Epithelial cell of esophagus (primary cell): ENCODE data around the gene SMARCB1.

ENCODE experiments used
- DNase-seq: peaks from one replicate; pipeline ENCODE4 v3.0.0; 2010; ENCODE audit warnings: low read depth
- H3K4me3 ChIP-seq: 2 replicates; pipeline ENCODE4 v1.5.1; 2011; ENCODE audit warnings: mild to moderate bottlenecking, low read length, control low read depth
- TF ChIP-seq, protein P1 (sequence below): IDR thresholded peaks from 2 replicates; pipeline ENCODE4 v1.5.1; 2011; ENCODE audit warnings: low read depth, mild to moderate bottlenecking, low read length, control low read depth, inconsistent platforms; ENCODE audit not compliant: insufficient read depth; ENCODE audit errors: missing control alignments

SMARCB1 gene

DNA sequence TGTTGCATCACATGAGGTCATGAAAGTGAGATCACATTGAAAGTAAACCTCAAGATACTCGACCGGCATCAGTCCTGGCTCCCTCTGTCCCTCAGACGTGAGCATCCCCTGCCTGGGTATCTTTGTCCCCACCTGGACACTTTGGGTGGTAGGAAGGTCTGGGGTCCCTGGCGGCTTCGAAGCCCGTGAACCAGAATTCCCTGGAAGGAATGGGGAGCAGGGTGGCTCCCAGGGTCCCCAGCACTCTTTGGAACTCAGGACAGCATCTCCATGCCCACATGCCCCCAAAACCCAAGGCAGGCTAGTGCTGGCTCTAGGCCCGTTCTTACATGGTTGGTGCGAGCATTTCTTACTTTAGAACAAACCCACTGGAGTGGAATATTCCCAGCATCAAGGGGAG is 44.5 kb downstream of the SMARCB1 start:
- no peak overlapping the region for H3K4me3 ChIP-seq
- TF ChIP-seq, protein P1, sequence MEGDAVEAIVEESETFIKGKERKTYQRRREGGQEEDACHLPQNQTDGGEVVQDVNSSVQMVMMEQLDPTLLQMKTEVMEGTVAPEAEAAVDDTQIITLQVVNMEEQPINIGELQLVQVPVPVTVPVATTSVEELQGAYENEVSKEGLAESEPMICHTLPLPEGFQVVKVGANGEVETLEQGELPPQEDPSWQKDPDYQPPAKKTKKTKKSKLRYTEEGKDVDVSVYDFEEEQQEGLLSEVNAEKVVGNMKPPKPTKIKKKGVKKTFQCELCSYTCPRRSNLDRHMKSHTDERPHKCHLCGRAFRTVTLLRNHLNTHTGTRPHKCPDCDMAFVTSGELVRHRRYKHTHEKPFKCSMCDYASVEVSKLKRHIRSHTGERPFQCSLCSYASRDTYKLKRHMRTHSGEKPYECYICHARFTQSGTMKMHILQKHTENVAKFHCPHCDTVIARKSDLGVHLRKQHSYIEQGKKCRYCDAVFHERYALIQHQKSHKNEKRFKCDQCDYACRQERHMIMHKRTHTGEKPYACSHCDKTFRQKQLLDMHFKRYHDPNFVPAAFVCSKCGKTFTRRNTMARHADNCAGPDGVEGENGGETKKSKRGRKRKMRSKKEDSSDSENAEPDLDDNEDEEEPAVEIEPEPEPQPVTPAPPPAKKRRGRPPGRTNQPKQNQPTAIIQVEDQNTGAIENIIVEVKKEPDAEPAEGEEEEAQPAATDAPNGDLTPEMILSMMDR, result no peak
- no peak for DNase-seq

DNA sequence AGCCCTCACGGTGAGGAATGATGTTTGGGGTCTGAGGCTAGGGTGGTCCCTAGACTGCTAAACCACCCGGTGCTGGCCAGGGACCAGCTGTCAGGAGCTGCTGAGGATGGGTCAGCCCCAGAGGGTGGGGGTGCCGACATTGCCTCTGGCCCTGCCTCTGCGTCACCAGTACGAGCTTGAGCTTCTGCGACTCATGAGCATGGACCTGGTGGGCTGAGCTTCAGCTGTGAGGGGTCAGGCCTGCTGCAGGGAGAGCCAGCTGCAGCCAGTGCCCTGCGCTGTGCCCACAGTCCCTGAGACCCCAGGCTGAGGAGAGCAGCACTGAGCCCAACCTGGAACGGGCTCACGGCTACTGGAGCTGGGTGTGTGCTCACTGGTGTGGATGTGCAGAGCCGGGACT is 45.0 kb downstream of the SMARCB1 start:
- TF ChIP-seq, protein P1, result no peak
- no peak for DNase-seq
- no peak overlapping the region for H3K4me3 ChIP-seq

DNA sequence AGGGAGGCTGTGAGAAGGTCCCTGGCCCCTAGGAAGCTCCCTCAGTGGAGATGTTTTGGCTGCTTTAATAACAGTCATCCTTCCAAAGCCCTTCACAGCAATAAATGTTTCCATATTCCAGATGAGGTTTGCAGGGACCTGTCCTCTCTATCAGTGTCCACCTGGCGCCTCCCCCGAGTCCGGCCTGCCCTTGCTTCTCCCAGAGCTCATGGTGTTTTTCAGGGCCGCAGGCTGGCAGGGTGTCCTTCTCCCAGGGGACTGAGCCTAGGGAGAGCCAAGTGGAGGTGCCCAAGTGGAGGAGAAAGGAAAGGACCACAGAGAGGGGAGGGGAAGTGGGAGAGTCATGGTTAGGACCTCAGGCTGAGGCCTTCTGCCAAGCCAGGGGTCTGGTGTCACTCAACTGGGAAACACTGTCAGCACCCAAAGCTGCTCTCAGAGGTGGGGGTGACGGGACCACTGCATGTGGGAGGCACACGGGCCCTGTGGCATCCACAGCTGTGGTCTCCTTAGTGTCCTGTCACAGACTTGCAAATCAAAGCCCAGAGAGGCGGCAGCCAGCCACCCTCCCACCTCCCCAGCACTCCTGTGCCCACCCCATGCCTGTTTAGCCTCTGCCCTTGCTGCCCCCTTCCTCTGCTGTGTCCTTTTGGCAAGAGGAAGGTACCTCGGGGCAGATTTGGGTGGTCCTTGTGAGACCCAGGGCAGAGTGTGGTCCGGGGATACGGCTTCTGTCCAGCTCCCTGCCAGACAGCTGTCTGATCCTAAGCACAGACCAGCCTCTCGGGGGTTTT is 45.7 kb downstream of the SMARCB1 start:
- TF ChIP-seq, protein P1, result no peak
- DNase-seq, result no peak

DNA sequence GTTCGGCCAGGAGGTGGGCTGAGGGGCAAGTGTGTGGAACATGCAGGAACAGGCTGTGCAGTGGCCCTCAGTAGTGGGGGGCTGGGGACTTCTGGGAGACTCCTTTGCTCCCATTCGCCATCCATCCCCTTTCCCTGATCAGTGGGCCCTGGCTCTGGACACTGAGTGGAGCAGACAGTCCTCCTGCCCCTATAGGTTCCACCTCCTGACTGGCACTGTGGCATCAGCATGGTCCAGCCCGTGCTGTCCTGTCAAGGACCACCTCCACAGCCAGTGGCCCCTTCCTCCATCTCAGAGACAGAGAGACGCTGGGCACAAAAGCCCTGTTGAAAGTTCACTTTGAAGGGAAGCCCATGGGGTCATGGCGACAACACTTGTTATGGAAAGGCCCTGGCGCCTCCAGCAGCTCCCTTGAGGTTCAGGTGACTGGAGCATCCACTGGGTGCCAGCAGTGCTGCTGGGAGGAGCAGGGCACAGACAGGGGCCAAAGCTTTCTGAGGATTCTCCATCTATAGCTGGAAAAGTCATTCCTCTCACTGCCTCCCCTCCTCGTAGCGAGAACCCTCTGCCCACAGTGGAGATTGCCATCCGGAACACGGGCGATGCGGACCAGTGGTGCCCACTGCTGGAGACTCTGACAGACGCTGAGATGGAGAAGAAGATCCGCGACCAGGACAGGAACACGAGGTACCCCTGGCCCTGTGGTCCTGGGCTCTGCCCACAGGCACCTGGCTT is 46.4 kb downstream of the SMARCB1 start:
- H3K4me3 ChIP-seq, result no peak overlapping the region
- TF ChIP-seq, protein P1, result no peak
- DNase-seq, result no peak

More for the DNA sequence above, 45.7 kb downstream of the SMARCB1 start:
- H3K4me3 ChIP-seq, result no peak overlapping the region

DNA sequence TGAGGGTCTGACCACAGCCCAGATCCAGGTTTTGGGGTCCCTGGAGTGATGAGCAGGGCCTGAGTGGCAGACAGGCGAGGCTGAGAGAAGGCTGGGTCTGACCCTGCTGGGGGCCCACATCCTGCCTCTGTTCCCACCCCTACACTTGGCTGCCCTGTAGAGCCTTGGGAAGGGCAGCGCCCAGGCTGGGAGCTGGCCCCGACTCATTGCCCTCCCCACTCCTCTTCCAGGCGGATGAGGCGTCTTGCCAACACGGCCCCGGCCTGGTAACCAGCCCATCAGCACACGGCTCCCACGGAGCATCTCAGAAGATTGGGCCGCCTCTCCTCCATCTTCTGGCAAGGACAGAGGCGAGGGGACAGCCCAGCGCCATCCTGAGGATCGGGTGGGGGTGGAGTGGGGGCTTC is 47.1 kb downstream of the SMARCB1 start:
- no peak overlapping the region for H3K4me3 ChIP-seq
- TF ChIP-seq, protein P1, result no peak
- DNase-seq, result no peak

DNA sequence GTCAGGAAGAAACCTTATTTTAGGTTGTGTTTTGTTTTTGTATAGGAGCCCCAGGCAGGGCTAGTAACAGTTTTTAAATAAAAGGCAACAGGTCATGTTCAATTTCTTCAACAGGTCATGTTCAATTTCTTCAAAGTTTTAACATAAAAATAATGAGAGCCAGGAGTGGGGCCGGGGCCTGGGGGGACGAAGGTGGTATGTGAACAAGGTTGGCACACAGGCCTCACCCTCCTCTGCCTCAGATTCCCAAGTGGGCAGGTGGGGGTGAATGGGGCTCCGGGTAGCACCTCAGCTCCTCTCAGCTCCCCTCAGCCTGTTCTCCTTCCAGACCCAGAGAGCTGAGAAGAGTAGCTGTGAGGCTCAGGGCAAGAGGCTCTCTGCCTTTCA is 47.6 kb downstream of the SMARCB1 start:
- no peak overlapping the region for H3K4me3 ChIP-seq
- no peak for DNase-seq
- TF ChIP-seq, protein P1, result no peak
